ENCODE data around the gene GOLGA1. TPM values are rescaled to one million over a fixed set of nuclear protein-coding genes. Genes with fewer than 3 reads are reported as not detected.

GOLGA1 gene
- total and polyA plus RNA-seq, 2 of the 13 experiments (the other 11 are each of a cell fraction or from before 2014, with no cell fraction given): 12.7 to 15.9 TPM

- TF ChIP-seq SKIL (CRISPR knock-in tag; IDR thresholded peaks at IDR 0.05; ENCODE audit: borderline replicate concordance) (no peak), ZNF136 (CRISPR knock-in tag; IDR thresholded peaks at IDR 0.05; ENCODE audit: low read depth) (no peak), ZNF83 (CRISPR knock-in tag; IDR thresholded peaks at IDR 0.05; ENCODE audit: borderline replicate concordance) (no peak), ESRRA (CRISPR knock-in tag; IDR thresholded peaks at IDR 0.05; ENCODE audit: low read depth) (no peak; the same call in 1 of the 2 replicates), DMAP1 (CRISPR knock-in tag; IDR thresholded peaks at IDR 0.05) (0 out of 2 replicates have a peak, but pooled peaks have one; percentile 40), RXRA (CRISPR knock-in tag; IDR thresholded peaks at IDR 0.05) (no peak; the same call in 1 of the 2 replicates), ONECUT2 (CRISPR knock-in tag; IDR thresholded peaks at IDR 0.05) (peak; percentile 99), ETS1 (CRISPR knock-in tag; IDR thresholded peaks at IDR 0.05) (no peak), YEATS2 (CRISPR knock-in tag; IDR thresholded peaks at IDR 0.05; ENCODE audit: borderline replicate concordance) (no peak), GZF1 (CRISPR knock-in tag; IDR thresholded peaks at IDR 0.05) (no peak), ZBTB37 (CRISPR knock-in tag; IDR thresholded peaks at IDR 0.05) (no peak), ZBTB26 (CRISPR knock-in tag; IDR thresholded peaks at IDR 0.05; ENCODE audit: borderline replicate concordance) (no peak), ZNF704 (CRISPR knock-in tag; IDR thresholded peaks at IDR 0.05; ENCODE audit: borderline replicate concordance) (no peak), GABPB1 (CRISPR knock-in tag; IDR thresholded peaks at IDR 0.05) (no peak), NRL (CRISPR knock-in tag; IDR thresholded peaks at IDR 0.05; ENCODE audit: borderline replicate concordance) (no peak), HOXA5 (CRISPR knock-in tag; IDR thresholded peaks at IDR 0.05) (no peak), NFYB (CRISPR knock-in tag; IDR thresholded peaks at IDR 0.05) (no peak), ZNF605 (CRISPR knock-in tag; IDR thresholded peaks at IDR 0.05) (no peak), PBX3 (CRISPR knock-in tag; IDR thresholded peaks at IDR 0.05; ENCODE audit: borderline replicate concordance) (no peak), ZNF224 (CRISPR knock-in tag; IDR thresholded peaks at IDR 0.05) (no peak), SOX5 (CRISPR knock-in tag; IDR thresholded peaks at IDR 0.05; ENCODE audit: borderline replicate concordance) (peak; percentile 77), ARNT2 (CRISPR knock-in tag; IDR thresholded peaks at IDR 0.05; ENCODE audit: low read depth) (no peak)
Observed at GRCh38 chr9:124950050-124950718, 9.3 kb upstream of the GOLGA1 start (continued).

Measured in HepG2 (cell line).